HTERT RPE-1 (cell line): ENCODE results near the gene PLD1.
"Not testable (repeated sequence)": the region's sequence is repeated elsewhere in the genome, so short reads cannot be mapped to it uniquely, and the experiment has no call there.

Experiments used
- in situ Hi-C: fragments of 300-500 bp; cut with MboI; formaldehyde crosslinking; loops from 4 replicates; pipeline ENCODE4 v1.14.3; 2020; ENCODE audit warnings: low sequenced_read_pairs

The PLD1 gene

DNA sequence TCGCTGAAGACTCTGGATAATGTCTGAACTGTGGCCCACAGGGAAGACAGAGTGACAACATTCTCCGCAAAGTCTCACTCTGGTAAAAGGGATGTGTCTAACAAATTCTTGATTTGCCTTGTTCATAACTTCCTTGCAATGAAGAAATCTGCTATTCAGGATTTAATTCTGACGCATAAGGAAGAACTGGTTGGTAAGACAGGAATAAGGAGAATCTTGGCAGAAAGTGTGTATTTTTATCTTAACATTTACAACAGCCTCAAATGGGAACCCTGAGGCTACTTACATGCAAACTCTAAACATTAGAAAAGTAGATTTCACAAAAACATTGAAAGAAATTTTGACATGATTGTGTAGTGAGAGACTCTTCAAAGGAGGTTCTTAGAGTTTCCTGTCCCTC is 10.8 kb upstream of the PLD1 start:
- in situ Hi-C loops, result no loop called here

DNA sequence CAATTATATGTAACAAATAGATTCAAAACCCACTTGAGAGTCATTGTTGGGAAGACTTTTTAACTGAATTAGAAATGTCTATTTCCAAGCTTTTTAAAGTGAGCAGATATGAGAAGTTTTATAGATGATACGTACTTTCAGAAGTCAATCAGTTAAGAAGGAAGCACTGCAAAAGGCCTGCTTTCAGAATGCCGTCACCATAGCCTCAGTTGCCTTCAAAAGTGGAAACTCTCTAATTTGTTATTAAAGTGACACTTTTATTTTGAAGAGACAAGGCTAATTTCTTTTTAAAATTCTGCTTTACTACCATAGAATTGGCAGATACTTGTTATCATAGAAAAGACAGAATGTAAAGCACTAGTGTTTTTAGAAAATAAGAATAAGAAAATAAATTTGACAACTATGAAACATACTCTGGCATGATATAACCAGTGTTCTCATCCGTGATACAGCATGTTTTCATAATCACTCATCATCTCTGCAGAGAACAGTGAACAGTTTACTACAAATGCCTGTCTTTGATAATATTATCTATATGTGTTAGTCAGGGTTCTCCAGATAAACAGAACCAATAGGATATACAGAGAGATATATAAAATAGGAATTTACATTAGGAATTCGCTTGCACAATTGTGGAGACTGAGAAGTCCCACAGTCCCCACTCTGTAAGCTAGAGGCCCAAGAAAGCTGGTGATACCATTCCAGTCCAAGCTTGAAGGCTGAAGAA is 7.0 kb upstream of the PLD1 start:
- in situ Hi-C loops, result no loop called here

DNA sequence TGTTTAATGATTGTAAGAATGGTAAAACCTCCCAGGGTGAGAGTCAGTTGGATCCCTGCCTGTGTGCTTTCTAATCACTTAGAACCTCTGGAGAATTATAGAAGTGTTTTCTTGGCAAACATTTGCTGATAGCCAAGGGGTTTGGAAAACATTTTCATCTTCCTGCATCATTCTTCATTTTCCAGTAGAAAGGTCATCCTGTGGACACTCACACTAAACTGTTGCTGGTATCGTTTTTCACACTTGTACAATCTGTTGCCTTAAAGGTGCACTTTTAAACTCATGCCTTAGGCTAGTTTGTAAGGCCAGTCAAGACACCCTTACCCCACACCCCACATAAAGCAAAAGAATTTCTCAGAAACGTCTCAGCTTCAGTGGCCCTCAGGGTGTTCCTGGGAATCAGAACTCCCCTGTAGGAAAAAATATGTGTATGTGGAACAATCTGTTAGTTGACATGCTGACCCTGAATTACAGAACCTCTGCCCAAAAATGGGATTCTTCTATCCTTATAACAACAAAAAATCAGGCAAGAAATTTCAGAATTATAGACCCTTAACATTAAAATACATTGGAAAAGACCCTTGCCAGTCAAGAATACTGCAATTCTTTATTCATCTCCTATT is 5.8 kb upstream of the PLD1 start:
- in situ Hi-C loops, result no loop called here

DNA sequence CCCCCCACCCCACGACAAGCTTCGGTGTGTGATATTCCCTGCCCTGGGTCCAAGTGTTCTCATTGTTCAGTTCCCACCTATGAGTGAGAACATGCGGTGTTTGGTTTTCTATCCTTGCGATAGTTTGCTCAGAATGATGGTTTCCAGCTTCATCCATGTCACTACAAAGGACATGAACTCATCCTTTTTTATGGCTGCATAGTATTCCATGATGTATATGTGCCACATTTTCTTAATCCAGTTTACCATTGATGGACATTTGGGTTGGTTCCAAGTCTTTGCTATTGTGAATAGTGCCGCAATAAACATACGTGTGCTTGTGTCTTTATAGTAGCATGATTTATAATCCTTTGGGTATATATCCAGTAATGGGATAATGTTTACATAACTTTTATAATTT is 4.4 kb upstream of the PLD1 start:
- in situ Hi-C loops, result not testable (repeated sequence)

DNA sequence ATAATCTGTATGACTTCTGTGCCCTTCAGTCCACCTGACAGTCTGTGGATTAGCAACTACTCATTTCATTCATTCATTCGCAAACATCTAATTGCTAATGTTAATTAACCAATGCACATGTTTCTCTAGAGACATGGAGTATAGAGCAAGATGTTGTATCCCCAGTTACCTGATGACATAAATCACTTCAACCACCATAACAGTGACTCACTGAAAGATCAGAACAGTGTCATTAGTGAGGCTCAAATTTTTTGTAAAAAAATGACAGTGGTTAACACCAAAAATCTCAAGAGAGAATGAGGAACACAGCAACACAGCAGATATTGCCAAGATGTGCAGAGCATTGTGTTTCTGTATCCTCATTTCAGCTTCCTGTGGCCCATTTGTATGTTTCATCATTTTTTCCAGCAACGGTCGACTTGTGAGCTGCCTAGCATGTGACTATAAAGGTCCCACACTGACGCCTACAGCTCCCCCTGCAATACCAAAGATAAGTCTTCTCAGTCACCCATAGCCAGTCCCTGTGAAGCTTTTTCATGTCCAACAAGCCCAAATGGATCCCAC is 3.7 kb upstream of the PLD1 start:
- in situ Hi-C loops, result no loop called here

DNA sequence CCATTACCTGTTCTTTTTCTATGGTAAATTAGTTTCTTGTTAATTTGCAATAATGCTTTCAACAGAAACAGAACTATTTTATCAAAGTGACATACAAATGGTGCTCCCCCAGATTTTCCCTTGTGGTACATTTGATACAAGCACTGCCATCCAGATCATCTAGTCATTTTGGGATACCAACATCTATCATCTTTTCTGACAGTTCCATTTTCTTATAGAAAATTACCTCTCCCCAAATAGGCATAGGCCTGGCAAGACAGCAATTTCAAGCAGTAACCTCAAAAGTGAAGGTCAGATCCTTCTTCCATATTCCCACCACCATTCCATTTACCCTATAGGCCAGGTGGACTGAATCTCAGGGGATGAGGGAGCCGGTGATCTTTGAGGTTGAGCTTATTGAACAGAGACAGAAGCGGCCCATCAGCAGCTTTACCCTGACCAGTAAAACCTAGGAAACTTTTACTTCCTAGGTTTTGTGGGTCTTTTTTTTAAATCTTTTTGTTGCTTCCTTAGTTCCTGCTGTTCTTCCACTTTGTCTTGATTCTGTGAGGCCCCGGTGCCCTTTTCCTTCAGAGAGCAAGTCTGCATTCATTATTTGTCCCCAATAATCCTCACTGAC is 3.1 kb upstream of the PLD1 start:
- in situ Hi-C loops, result no loop called here

DNA sequence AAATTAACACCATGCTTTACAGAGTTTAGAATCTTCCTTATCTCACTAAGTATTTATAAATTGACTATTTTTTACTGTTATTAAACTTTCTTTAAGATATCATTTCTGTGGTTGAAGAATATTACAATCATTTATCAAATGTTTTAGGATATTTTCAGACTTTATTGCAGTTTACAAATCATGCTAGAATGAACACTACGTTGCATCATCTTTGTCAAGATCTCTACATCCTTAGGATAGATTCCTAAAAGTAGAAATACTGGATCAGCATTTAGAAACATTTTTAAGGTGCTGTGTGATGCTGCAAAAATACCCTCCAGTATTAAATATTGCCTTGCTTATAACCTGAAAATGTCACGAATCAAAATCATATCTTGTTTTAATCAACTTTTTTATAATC is 2.5 kb upstream of the PLD1 start:
- in situ Hi-C loops, result no loop called here

DNA sequence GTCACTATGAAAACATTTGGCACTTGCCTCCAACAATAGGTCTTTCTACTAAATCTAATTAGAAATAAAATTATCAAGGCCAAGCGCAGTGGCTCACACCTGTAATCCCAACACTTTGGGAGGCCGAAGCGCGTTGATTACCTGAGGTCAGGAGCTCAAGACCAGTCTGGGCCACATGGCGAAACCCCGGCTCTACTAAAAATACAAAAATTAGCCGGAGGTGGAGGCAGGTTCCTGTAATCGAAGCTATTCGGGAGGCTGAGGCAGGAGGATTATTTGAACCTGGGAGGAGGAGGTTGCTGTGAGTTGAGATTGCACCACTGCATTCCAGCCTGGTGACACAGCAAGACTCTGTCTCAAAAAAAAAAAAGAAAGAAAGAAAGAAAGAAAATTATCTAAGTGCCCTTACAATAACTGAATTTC is 1.6 kb upstream of the PLD1 start:
- in situ Hi-C loops, result no loop called here

DNA sequence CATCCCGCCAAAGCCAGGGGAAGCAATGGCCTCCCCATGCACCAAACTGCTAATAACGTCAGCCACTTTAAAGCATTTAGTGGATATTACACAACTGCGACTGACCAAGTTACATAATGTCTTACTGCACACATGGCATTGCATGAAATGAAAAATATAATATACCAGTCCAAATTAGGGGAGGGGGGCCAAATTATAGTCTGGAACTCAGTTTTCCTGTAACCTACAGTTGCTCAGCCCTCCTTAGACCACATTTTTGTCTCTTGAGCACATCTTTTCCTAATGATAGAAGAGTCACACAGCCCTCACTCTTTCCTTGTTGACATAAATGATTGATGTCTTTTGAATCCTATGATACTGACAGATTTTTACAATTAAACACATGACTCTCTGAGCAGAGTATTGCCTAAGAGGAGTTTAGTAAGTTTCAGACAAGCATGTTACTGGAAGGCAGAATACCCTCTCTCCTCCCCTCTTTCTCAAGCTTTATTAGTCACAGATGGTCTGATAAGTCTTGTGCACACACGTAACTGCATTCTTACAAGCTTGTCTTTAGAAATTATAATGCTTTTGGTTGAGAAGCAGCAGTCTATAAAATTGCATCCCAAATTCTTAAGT is 1.1 kb upstream of the PLD1 start:
- in situ Hi-C loops, result no loop called here

DNA sequence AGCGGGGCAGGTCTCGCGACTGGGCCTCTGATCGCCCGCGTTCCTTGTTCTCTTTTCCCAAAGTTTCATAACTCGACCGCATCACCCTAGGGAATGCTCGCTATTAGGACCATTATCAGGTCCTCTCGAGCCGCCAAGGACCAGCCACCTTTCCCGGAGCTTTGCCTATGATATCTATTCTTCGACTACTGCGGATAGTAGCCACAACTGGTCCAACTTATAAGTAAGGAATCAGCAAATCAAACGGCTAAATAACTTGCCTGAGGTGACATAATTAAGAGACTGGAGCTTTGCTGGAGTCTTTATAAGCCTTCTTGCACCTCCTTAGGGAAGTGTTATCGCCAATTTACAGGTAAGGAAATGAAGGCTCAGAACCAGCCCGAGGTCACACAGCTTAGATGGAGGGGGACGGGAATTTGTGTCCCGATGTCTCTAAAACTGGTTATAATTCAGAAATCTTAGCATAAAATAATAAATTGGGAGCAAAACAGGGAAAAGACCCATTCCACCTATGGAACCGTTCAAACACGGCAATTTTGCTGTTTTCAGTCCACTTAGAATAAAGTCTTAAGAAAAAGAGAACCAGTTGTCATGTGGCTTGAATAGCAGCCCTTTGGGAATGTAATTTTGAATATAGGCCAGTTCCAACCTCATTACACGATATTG is 479 bp upstream of the PLD1 start:
- in situ Hi-C loops, result no loop called here

DNA sequence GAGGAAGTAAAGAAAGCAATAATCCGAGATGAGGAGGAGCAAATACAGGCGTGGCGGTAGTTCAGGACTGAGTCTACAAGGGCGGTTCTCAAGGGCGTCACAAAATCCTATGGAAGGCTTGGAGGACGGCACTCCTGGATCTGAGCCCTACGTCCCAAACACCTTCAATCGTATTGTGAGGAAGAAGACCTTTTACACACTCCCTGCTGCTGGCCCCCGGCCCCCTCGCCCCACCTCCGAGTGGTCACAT is 747 bp downstream of the PLD1 start:
- in situ Hi-C loops, result no loop called here

DNA sequence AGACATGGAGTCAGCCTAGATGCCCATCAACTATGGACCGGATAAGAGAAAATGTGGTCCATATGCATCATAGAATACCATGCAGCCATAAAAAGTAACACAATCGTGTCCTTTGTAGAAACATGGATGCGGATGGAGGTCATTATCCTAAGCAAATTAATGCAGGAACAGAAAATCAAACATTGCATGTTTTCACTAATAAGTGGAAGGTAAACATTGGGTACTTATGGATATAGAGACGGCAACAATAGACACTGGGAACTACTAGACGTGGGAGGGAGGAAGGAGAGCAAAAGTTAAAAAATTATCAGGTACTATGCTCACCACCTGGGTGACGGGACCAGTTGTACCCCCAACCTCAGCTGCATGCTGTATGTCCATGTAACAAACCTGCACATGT is 2.5 kb downstream of the PLD1 start:
- in situ Hi-C loops, result no loop called here

DNA sequence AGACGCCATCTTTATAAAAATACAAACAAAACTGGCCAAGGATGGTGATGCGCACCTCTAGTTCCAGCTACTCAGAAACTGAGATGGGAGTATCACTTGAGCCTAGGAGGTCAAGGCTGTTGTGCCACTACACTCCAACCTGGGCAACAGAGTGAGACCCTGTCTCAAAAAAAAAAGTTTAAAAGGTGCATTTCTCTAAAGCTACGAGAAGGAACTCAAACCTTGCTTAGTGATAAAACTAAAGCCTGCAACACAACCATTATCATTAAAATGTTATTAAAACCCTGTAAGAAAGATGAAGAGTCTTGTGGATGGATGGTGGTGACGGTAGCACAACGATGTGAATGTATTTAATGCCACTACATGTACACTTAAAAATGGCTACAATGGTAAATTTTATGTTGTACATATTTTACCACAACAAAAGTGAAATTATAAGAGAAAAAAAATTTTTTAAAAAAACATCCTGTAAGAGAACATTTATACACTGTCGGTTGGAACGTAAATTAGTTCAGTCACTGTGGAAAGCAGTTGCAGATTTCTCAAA is 3.1 kb downstream of the PLD1 start:
- in situ Hi-C loops, result no loop called here

DNA sequence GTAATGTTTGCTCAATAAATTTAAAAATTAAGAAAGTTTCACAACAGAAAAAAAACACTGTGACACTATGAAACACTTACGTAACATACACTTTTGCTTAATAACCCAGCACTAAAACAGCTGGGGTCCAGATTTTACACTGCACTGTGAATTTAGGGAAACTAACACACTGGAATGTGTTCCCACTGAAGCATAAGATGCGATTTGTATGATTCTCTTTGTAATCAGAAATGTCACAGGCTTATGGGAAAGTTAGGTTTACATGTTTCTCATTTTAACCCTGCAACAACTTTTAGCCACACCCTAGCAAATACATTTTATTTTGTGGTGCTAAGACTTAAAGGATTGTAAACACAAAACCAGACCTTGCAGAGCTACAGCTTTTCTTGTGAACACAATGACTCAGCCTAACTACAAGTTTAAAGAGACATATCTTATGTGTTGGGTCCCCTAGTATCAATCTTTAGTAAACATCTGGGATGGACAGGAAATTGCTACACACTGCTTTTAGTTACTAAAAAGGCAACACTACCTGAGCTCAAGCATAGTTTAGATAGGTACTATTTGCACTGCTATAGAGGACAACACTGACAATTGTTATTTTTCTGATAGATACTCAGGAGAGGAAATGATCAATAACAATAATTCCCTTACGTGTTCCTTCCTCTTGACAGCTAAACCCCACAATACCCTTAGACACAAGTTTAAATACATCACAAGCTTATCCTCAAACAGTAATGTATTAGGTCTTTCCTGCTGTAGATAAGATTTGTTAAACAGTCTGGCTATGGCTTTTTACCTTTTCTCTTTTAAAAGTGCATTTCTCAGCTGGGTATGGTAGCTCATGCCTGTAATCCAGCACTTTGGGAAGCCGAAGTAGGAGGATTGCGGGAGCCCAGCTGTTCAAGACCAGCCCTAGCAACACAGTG is 3.8 kb downstream of the PLD1 start:
- in situ Hi-C loops, result no loop called here

DNA sequence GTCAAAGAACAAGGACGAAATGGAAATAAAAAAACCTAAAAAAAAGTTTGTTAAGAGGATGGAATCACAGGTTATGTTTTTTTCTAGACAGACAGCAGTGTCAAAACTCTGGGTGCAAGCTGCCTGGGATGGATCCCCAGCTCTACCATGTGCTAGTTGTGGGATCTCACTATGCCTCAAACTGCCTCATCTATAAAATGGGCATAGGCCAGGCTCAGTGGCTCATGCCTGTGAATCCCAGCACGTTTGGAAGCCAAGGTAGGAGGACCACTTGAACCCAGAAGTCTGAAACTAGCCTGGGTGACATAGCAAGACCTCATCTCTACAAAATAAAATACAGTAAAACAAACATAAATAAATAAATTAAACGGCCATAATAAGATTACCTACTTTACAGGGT is 4.6 kb downstream of the PLD1 start:
- in situ Hi-C loops, result no loop called here

DNA sequence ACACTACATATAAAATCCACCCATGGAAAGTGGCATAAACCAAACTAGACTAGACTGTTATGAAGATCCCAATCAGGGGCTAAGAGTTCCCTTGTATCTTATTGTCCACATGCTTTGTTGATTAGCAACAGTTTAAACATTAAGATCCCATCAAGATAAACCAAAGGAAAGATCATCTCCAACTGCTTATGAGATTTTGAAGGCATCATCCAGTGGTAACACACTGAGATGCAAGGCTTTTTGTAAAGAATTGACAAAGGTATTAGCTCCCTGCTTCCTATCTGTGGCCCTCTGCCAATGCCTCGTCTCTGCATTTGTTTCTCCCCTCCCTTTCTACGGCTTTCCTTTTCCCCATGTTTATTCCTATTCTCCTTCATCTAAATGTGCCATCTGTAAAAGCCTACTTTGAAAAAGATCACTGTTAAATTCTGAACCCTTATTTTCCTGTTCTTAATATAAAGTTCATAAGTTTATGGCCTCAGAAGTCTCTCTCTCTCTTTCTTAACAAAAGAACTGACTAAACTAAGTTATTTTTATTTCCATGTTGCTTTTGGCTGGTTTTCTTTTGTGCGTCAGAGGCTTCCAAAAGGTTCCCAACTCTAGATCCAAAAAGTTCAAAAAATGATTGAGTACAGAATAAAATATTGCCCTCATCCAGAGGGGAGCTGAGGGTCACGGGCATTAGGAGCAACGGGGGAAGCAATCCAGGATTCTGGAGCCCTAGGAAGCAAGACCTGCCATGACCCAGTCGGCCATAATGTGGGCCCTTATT is 5.5 kb downstream of the PLD1 start:
- in situ Hi-C loops, result no loop called here

DNA sequence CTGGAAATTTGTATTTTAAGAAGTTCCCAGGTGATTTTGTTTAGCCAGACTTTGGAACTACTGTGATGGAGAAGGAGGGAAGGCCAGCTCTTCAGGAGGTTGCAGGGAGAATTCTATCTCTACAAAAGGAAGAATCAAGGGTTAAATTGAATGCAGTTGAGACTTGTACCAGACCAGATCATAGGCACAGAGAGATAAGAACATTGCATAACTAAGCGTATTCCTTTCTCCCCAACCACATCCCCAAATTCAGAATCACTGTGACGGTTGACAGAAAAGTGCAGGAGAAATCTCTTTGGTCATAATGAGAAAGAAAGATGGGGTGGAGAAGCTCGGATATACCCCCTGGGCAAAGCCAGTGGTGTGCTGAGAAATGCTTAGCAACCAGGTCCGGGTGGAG is 7.2 kb downstream of the PLD1 start:
- in situ Hi-C loops, result no loop called here

DNA sequence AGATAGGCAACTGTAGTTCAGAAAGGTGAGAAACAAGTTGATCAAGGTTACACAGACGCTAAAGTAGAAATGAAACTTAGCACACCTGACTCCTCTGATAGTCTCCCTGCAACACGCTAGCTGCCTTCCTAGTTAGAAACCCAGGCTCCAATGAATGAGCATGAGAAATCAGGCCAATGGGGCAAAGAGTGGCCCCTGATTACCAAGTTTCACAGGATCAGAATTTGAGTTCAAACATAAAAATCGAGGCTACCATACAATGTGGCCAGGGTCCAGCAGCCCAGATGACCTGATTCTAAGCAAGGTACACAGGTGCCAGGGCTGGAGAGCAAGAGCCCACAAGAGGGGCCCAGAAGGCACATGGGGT is 7.7 kb downstream of the PLD1 start:
- in situ Hi-C loops, result no loop called here
